ENCODE measurements around the gene SRM.

DNA sequence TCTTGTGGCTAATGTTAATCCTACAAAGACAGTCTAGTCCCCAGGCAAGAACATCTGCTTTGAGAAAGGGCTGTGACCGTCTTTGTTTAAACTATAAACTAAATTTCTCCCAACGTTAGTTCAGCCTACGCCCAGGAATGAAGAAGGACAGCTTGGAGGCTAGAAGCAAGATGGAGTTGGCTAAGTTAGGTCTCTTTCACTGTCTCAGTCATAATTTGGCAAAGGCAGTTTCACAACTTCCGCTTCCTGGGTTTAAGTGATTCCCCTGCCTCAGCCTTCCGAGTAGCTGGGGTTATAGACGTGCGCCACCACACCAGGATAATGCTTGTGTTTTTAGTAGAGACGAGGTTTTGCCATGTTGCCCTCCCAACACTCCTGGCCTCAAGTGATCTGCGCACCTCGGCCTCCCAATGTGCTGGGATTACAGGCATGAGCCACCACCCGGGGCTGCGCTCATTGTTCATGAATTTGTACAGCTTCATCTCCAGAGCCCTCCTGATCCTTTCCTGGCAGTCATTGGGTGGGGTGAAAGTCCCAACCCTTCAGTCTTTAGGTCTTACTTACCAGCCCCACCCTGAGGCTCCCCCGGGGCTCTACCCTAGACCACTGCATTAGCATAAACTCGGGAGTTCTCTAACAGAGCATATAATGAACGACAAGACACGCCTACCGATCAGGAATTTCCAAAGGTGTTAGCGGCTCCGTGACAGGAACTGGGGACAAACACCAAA, 7.9 kb downstream of the SRM start:
- TF ChIP-seq, protein P1, sequence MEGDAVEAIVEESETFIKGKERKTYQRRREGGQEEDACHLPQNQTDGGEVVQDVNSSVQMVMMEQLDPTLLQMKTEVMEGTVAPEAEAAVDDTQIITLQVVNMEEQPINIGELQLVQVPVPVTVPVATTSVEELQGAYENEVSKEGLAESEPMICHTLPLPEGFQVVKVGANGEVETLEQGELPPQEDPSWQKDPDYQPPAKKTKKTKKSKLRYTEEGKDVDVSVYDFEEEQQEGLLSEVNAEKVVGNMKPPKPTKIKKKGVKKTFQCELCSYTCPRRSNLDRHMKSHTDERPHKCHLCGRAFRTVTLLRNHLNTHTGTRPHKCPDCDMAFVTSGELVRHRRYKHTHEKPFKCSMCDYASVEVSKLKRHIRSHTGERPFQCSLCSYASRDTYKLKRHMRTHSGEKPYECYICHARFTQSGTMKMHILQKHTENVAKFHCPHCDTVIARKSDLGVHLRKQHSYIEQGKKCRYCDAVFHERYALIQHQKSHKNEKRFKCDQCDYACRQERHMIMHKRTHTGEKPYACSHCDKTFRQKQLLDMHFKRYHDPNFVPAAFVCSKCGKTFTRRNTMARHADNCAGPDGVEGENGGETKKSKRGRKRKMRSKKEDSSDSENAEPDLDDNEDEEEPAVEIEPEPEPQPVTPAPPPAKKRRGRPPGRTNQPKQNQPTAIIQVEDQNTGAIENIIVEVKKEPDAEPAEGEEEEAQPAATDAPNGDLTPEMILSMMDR (conservative IDR thresholded peaks at IDR 0.05; ENCODE audit: low read depth, low read length) = no peak
- no peak for TF ChIP-seq NFE2L2 (IDR thresholded peaks at IDR 0.05; ENCODE audit: low read depth, low read length)
- no peak for TF ChIP-seq RAD21 (IDR thresholded peaks at IDR 0.05; ENCODE audit: low read length)

Measured in IMR-90 (cell line).